ENCODE data around the gene RAB43. TPM values are rescaled to one million over a fixed set of nuclear protein-coding genes. Genes with fewer than 3 reads are reported as not detected.
"Not testable (repeated sequence)": the region's sequence is repeated elsewhere in the genome, so short reads cannot be mapped to it uniquely, and the experiment has no call there.

Gene RAB43
- total RNA-seq, 1 donor from 2014 or later: 58.0 TPM

DNA sequence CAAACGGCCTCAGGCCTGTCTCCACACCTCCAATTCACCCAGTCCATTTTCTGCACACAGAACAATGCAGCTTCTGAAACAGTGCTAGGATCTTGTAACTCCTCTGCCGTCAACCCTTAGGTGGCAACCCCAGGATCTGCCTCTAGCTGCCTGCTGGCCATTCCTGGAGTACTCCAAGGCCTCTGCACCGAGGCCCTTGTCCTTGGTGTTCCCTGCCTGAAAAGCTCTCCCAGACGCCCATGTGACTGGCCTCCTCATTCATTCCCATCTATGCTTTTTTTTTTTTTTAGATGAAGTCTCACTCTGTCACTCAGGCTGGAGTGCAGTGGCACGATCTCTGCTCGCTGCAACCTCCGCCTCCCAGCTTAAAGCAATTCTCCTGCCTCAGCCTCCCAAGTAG is 18.3 kb downstream of the RAB43 start:
- TF ChIP-seq, protein P1, sequence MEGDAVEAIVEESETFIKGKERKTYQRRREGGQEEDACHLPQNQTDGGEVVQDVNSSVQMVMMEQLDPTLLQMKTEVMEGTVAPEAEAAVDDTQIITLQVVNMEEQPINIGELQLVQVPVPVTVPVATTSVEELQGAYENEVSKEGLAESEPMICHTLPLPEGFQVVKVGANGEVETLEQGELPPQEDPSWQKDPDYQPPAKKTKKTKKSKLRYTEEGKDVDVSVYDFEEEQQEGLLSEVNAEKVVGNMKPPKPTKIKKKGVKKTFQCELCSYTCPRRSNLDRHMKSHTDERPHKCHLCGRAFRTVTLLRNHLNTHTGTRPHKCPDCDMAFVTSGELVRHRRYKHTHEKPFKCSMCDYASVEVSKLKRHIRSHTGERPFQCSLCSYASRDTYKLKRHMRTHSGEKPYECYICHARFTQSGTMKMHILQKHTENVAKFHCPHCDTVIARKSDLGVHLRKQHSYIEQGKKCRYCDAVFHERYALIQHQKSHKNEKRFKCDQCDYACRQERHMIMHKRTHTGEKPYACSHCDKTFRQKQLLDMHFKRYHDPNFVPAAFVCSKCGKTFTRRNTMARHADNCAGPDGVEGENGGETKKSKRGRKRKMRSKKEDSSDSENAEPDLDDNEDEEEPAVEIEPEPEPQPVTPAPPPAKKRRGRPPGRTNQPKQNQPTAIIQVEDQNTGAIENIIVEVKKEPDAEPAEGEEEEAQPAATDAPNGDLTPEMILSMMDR (IDR thresholded peaks at IDR 0.05; ENCODE audit: insufficient read depth, low read length, poor library complexity, severe bottlenecking): no peak

GRCh38 chr3:129101370-129102138 is 20.1 kb downstream of the RAB43 start:
- TF ChIP-seq, protein P1 (IDR thresholded peaks at IDR 0.05; ENCODE audit: insufficient read depth, low read length, poor library complexity, severe bottlenecking): no peak
- DNase-seq (ENCODE audit: low read depth): no peak
- no peaks in the 10 kb centered on the region for H3K27me3 ChIP-seq (ENCODE audit: control insufficient read depth, insufficient read depth, low read length)
- H3K4me3 ChIP-seq (ENCODE audit: low read depth, low read length): no peak overlapping the region
- H3K36me3 ChIP-seq (ENCODE audit: control insufficient read depth, insufficient read depth, low read length): peaks cover 2% of the 10 kb centered on the region

More for the DNA sequence above, 18.3 kb downstream of the RAB43 start:
- Histone ChIP-seq H3K36me3 (ENCODE audit: control insufficient read depth, insufficient read depth, low read length) (peaks cover 2% of the 10 kb centered on the region), H3K4me3 (ENCODE audit: low read depth, low read length) (no peak overlapping the region), H3K27me3 (ENCODE audit: control insufficient read depth, insufficient read depth, low read length) (no peaks in the 10 kb centered on the region)
- DNase-seq (ENCODE audit: low read depth): no peak

DNA sequence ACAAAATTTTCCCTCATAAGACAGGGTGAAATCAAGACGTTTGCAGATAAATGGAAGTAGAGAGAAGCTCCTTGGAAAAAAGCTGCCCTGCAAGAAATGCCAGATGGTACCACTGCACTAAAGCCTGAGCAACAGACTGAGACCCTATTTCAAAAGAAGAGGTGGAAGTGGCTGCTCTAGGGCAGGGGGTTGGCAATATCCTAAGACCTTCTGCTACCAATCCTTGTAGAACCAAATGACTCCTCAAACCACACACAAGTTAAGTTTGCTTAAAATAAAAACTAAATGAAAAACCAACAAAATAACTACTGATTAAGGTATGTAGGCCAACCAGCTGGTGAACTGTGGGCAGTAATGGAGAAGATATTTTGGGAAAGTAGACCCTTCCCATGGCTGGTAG is 21.3 kb downstream of the RAB43 start:
- Histone ChIP-seq H3K36me3 (ENCODE audit: control insufficient read depth, insufficient read depth, low read length) (no peaks in the 10 kb centered on the region), H3K4me3 (ENCODE audit: low read depth, low read length) (no peak overlapping the region), H3K27me3 (ENCODE audit: control insufficient read depth, insufficient read depth, low read length) (no peaks in the 10 kb centered on the region)
- no peak for DNase-seq (ENCODE audit: low read depth)
- TF ChIP-seq, protein P1 (IDR thresholded peaks at IDR 0.05; ENCODE audit: insufficient read depth, low read length, poor library complexity, severe bottlenecking): no peak

GRCh38 chr3:129095285-129095684 is 26.3 kb downstream of the RAB43 start:
- Histone ChIP-seq H3K4me3 (ENCODE audit: low read depth, low read length) (no peak overlapping the region), H3K27me3 (ENCODE audit: control insufficient read depth, insufficient read depth, low read length) (no peaks in the 10 kb centered on the region), H3K36me3 (ENCODE audit: control insufficient read depth, insufficient read depth, low read length) (no peaks in the 10 kb centered on the region)
- no peak for DNase-seq (ENCODE audit: low read depth)
- TF ChIP-seq, protein P1 (IDR thresholded peaks at IDR 0.05; ENCODE audit: insufficient read depth, low read length, poor library complexity, severe bottlenecking): no peak

GRCh38 chr3:129088312-129088711 is 33.3 kb downstream of the RAB43 start:
- not testable (repeated sequence) for DNase-seq (ENCODE audit: low read depth); H3K4me3 ChIP-seq (ENCODE audit: low read depth, low read length); H3K27me3 ChIP-seq (ENCODE audit: control insufficient read depth, insufficient read depth, low read length); H3K36me3 ChIP-seq (ENCODE audit: control insufficient read depth, insufficient read depth, low read length)

- not testable (repeated sequence) for H3K4me3 ChIP-seq (ENCODE audit: low read depth, low read length); H3K27me3 ChIP-seq (ENCODE audit: control insufficient read depth, insufficient read depth, low read length); DNase-seq (ENCODE audit: low read depth); H3K36me3 ChIP-seq (ENCODE audit: control insufficient read depth, insufficient read depth, low read length)
These were observed 33.7 kb downstream of the RAB43 start for GRCh38 chr3:129087904-129088303.

- no peak overlapping the region for H3K4me3 ChIP-seq (ENCODE audit: low read depth, low read length)
- TF ChIP-seq, protein P1 (IDR thresholded peaks at IDR 0.05; ENCODE audit: insufficient read depth, low read length, poor library complexity, severe bottlenecking): no peak
- no peaks in the 10 kb centered on the region for H3K27me3 ChIP-seq (ENCODE audit: control insufficient read depth, insufficient read depth, low read length)
- no peaks in the 10 kb centered on the region for H3K36me3 ChIP-seq (ENCODE audit: control insufficient read depth, insufficient read depth, low read length)
- no peak for DNase-seq (ENCODE audit: low read depth)
These were observed 34.4 kb downstream of the RAB43 start for GRCh38 chr3:129087138-129087702.

Measured in kidney epithelial cell (primary cell).